Liver (tissue), 3 donors: ENCODE measurements around the gene OTOG.

Experiments
- ATF3 ChIP-seq: IDR thresholded peaks from 2 replicates; pipeline ENCODE4 v1.6.1; 2016; ENCODE audit warnings: antibody characterized with exemption
- CTCF ChIP-seq: fragments of 150-350 bp; IDR thresholded peaks from 2 replicates; pipeline ENCODE4 v1.5.1; 2017; ENCODE audit warnings: improper control_type of control experiment, low read depth, low read length; ENCODE audit not compliant: missing input control
- GABPA ChIP-seq, 2 donors: IDR thresholded peaks in 1 of 2; conservative IDR thresholded peaks in 1 of 2; 2 replicates each; pipeline ENCODE4 v1.6.1; 2016; ENCODE audit warnings: antibody characterized with exemption in 2 of 2, mild to moderate bottlenecking in 1 of 2, moderate library complexity in 1 of 2
- HNF4G ChIP-seq: IDR thresholded peaks from 2 replicates; pipeline ENCODE4 v1.6.1; 2016; ENCODE audit warnings: antibody characterized with exemption
- JUND ChIP-seq, 2 donors: IDR thresholded peaks; 2 replicates each; pipeline ENCODE4 v1.6.1; 2016; ENCODE audit warnings: antibody characterized with exemption in 2 of 2
- RAD21 ChIP-seq, 2 donors: IDR thresholded peaks; 2 replicates each; pipeline ENCODE4 v1.6.1; 2016; ENCODE audit warnings: antibody characterized with exemption in 2 of 2, mild to moderate bottlenecking in 2 of 2
- REST ChIP-seq: IDR thresholded peaks from 2 replicates; pipeline ENCODE4 v1.6.1; 2016; ENCODE audit warnings: antibody characterized with exemption, mild to moderate bottlenecking
- RXRA ChIP-seq, 2 donors: IDR thresholded peaks; 2 replicates each; pipeline ENCODE4 v1.6.1; 2017 to 2018; ENCODE audit warnings: antibody characterized with exemption in 2 of 2, mild to moderate bottlenecking in 1 of 2
- SP1 ChIP-seq: IDR thresholded peaks from 2 replicates; pipeline ENCODE4 v1.6.1; 2018; ENCODE audit warnings: antibody characterized with exemption, mild to moderate bottlenecking
- TAF1 ChIP-seq: conservative IDR thresholded peaks from 2 replicates; pipeline ENCODE4 v1.6.1; 2016; ENCODE audit warnings: antibody characterized with exemption, mild to moderate bottlenecking
- YY1 ChIP-seq: IDR thresholded peaks from 2 replicates; pipeline ENCODE4 v1.6.1; 2016; ENCODE audit warnings: antibody characterized with exemption, mild to moderate bottlenecking
- TF ChIP-seq, protein P1 (sequence below): IDR thresholded peaks from 2 replicates; pipeline ENCODE4 v1.6.1; 2016; ENCODE audit warnings: antibody characterized with exemption
- TF ChIP-seq, protein P2 (sequence below): IDR thresholded peaks from 2 replicates; pipeline ENCODE4 v1.6.1; 2016; ENCODE audit warnings: antibody characterized with exemption
- donor health status: healthy.
- donor health status: healthy.

DNA sequence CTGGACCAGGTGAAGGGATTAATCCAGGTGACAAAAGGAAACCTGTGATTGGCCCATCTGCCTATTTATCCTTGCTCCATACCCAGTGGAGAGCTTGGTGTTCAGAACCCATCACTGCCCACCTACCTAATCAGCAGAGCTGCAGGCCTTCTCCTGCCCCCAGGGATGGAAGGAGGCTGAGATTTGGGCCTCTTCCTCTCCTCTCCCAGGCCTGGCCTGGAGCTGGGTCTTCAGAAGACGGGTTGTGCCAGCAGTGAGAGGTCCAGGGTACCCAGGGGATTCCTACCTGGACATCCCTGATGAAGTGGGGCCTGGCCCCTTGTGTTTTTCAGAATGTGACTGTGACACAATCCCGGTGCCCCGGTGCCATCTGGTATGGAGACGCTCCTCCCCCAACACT lies 92.0 kb downstream of the OTOG start:
- TF ChIP-seq RAD21 (IDR thresholded peaks at IDR 0.05) (no peak), CTCF (no peak), YY1 (no peak), SP1 (no peak), HNF4G (no peak), ATF3 (no peak), GABPA (IDR thresholded peaks at IDR 0.05 in 1 of 2, conservative IDR thresholded peaks at IDR 0.05 in 1 of 2) (no peak), REST (no peak), JUND (IDR thresholded peaks at IDR 0.05) (no peak), TAF1 (no peak), RXRA (IDR thresholded peaks at IDR 0.05) (no peak)
- TF ChIP-seq, protein P1, sequence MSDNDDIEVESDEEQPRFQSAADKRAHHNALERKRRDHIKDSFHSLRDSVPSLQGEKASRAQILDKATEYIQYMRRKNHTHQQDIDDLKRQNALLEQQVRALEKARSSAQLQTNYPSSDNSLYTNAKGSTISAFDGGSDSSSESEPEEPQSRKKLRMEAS, result no peak
- TF ChIP-seq, protein P2, sequence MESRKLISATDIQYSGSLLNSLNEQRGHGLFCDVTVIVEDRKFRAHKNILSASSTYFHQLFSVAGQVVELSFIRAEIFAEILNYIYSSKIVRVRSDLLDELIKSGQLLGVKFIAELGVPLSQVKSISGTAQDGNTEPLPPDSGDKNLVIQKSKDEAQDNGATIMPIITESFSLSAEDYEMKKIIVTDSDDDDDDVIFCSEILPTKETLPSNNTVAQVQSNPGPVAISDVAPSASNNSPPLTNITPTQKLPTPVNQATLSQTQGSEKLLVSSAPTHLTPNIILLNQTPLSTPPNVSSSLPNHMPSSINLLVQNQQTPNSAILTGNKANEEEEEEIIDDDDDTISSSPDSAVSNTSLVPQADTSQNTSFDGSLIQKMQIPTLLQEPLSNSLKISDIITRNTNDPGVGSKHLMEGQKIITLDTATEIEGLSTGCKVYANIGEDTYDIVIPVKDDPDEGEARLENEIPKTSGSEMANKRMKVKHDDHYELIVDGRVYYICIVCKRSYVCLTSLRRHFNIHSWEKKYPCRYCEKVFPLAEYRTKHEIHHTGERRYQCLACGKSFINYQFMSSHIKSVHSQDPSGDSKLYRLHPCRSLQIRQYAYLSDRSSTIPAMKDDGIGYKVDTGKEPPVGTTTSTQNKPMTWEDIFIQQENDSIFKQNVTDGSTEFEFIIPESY, result no peak
